ENCODE results near the gene AXDND1. TPM values are rescaled to one million over a fixed set of nuclear protein-coding genes. Genes with fewer than 3 reads are reported as not detected.

Gene AXDND1
- total RNA-seq, 1 experiment from 2014 or later, result 0.31 TPM

- H3K27ac ChIP-seq (ENCODE audit: low read length), result no peak overlapping the region
- DNase-seq (ENCODE audit: low read depth, low spot score) (no peak), ATAC-seq (no peak)
- in situ Hi-C loops (cut with HindIII; ENCODE audit: low pct_unique_long_range_greater_than_20kb, low sequenced_read_pairs), result no loop called here
- CTCF ChIA-PET, result no interaction called here
- TF ChIP-seq TCF7L2 (IDR thresholded peaks at IDR 0.05; ENCODE audit: low read depth, low read length), result no peak
- TF ChIP-seq POLR2AphosphoS5 (IDR thresholded peaks at IDR 0.05; ENCODE audit: low read depth, low read length), result no peak
- TF ChIP-seq CTCF (IDR thresholded peaks at IDR 0.05), result no peak
- TF ChIP-seq REST (IDR thresholded peaks at IDR 0.05; ENCODE audit: insufficient read depth in 1 of 2, low read depth in 2 of 2, low read length in 1 of 2), result no peak
- no peak for TF ChIP-seq SIN3A (IDR thresholded peaks at IDR 0.05; ENCODE audit: borderline replicate concordance, insufficient read depth, low read depth, low read length)
- H3K27me3 ChIP-seq (ENCODE audit: control insufficient read depth, insufficient read depth, low read length), result no peaks in the 10 kb centered on the region
- no peak overlapping the region for H3K4me3 ChIP-seq (ENCODE audit: low read depth in 2 of 2, low read length in 2 of 2)
- intact Hi-C loops (cut with micrococcal nuclease; ENCODE audit: unreplicated experiment), result no loop called here
- H3K36me3 ChIP-seq (ENCODE audit: control insufficient read depth, insufficient read depth, low read length), result no peaks in the 10 kb centered on the region
- H3K9me3 ChIP-seq (ENCODE audit: control insufficient read depth, insufficient read depth, low read depth, low read length), result no peaks in the 10 kb centered on the region
- POLR2A ChIA-PET, result no interaction called here
- H3K4me1 ChIP-seq (ENCODE audit: control insufficient read depth, insufficient read depth, low read length), result no peaks in the 10 kb centered on the region
- BruUV-seq (replicated peaks), result no TSS peak
Observed at GRCh38 chr1:179541774-179542173, 176.0 kb downstream of the AXDND1 start.

GRCh38 chr1:179545321-179545720 lies 179.6 kb downstream of the AXDND1 start:
- ChIA-PET CTCF (no interaction called here), POLR2A (no interaction called here)
- no peaks in the 10 kb centered on the region for H3K9me3 ChIP-seq (ENCODE audit: control insufficient read depth, insufficient read depth, low read depth, low read length)
- H3K27me3 ChIP-seq (ENCODE audit: control insufficient read depth, insufficient read depth, low read length), result no peaks in the 10 kb centered on the region
- intact Hi-C loops (cut with micrococcal nuclease; ENCODE audit: unreplicated experiment), result no loop called here
- ATAC-seq (no peak), DNase-seq (ENCODE audit: low read depth, low spot score) (no peak)
- no peak overlapping the region for H3K4me3 ChIP-seq (ENCODE audit: low read depth in 2 of 2, low read length in 2 of 2)
- in situ Hi-C loops (cut with HindIII; ENCODE audit: low pct_unique_long_range_greater_than_20kb, low sequenced_read_pairs), result no loop called here
- H3K36me3 ChIP-seq (ENCODE audit: control insufficient read depth, insufficient read depth, low read length), result no peaks in the 10 kb centered on the region
- TF ChIP-seq POLR2AphosphoS5 (IDR thresholded peaks at IDR 0.05; ENCODE audit: low read depth, low read length), result no peak
- no peak for TF ChIP-seq CTCF (IDR thresholded peaks at IDR 0.05)
- no peak for TF ChIP-seq REST (IDR thresholded peaks at IDR 0.05; ENCODE audit: insufficient read depth in 1 of 2, low read depth in 2 of 2, low read length in 1 of 2)
- no peak for TF ChIP-seq SIN3A (IDR thresholded peaks at IDR 0.05; ENCODE audit: borderline replicate concordance, insufficient read depth, low read depth, low read length)
- TF ChIP-seq TCF7L2 (IDR thresholded peaks at IDR 0.05; ENCODE audit: low read depth, low read length), result no peak
- BruUV-seq (replicated peaks), result no TSS peak
- H3K4me1 ChIP-seq (ENCODE audit: control insufficient read depth, insufficient read depth, low read length), result no peaks in the 10 kb centered on the region
- H3K27ac ChIP-seq (ENCODE audit: low read length), result no peak overlapping the region
